BJ (cell line): ENCODE data around the gene CD6. TPM values are rescaled to one million over a fixed set of nuclear protein-coding genes. Genes with fewer than 3 reads are reported as not detected.

ENCODE experiments used
- CTCF ChIA-PET: fragments of 350-600 bp; formaldehyde crosslinking; extraction: SDS; loops from one replicate; lab custom pipeline; 2021; ENCODE audit warnings: antibody characterized with exemption, inconsistent platforms; lab: Yijun Ruan, JAX
- POLR2A ChIA-PET: fragments of 300-600 bp; sonication (Branson Sonifier 250); formaldehyde crosslinking; extraction: SDS; loops from one replicate; lab custom pipeline; 2021; ENCODE audit warnings: antibody characterized with exemption; lab: Charles Lee
- DNase-seq: peaks from one replicate; pipeline ENCODE4 v3.0.0-alpha.2; 2011; ENCODE audit warnings: low read depth
- H3K27me3 ChIP-seq: 2 replicates; pipeline ENCODE4 v1.6.0; 2011; ENCODE audit warnings: low read length; ENCODE audit not compliant: control insufficient read depth, insufficient read depth
- H3K36me3 ChIP-seq: 2 replicates; pipeline ENCODE4 v1.5.1; 2011; ENCODE audit warnings: low read length; ENCODE audit not compliant: control insufficient read depth, insufficient read depth
- H3K4me3 ChIP-seq: 2 replicates; pipeline ENCODE4 v1.5.1; 2011; ENCODE audit warnings: low read depth, mild to moderate bottlenecking, control low read depth, low read length
- CTCF ChIP-seq: IDR thresholded peaks from 2 replicates; pipeline ENCODE4 v1.5.1; 2011; ENCODE audit warnings: low read depth, mild to moderate bottlenecking, control low read depth, inconsistent platforms, low read length, moderate library complexity; ENCODE audit not compliant: insufficient read depth
- polyA plus RNA-seq: library from polyadenylated mRNA; depleted of rRNA; stranded (reverse); fragments of >200 nt; gene quantifications from 2 replicates; pipeline ENCODE4 v1.2.3, GENCODE V29; 2011

The CD6 gene
- polyA plus RNA-seq, 1 experiment, result not detected

GRCh38 chr11:60987577-60988277 is 16.2 kb downstream of the CD6 start:
- ChIA-PET CTCF (no interaction called here), POLR2A (no interaction called here)
- H3K4me3 ChIP-seq, result no peak overlapping the region
- peaks cover 8% of the 10 kb centered on the region for H3K27me3 ChIP-seq
- no peak for TF ChIP-seq CTCF
- no peak for DNase-seq
- H3K36me3 ChIP-seq, result no peaks in the 10 kb centered on the region

DNA sequence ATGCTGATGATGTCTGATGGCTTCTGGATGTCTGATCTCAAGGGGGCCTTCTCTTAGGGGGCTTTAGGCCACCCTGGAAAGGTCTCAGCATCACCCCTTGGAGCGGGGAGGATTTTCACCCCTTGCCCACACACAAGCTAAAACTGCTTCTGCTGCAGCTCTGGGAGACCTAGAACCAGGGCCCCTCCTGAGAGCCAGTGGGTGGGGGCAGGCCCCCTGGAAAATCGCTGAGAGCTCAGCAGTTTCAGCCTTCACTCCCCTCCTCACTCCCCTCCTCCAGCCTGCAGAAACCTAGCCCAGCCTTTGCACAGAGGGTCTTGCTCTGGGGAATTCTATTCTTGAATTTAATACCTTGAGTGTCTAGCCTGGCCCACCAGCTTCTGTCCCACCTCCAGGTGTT is 17.2 kb downstream of the CD6 start:
- TF ChIP-seq CTCF, result no peak
- ChIA-PET CTCF (no interaction called here), POLR2A (no interaction called here)
- no peak overlapping the region for H3K4me3 ChIP-seq
- H3K27me3 ChIP-seq, result peaks cover 10% of the 10 kb centered on the region
- no peaks in the 10 kb centered on the region for H3K36me3 ChIP-seq
- no peak for DNase-seq

DNA sequence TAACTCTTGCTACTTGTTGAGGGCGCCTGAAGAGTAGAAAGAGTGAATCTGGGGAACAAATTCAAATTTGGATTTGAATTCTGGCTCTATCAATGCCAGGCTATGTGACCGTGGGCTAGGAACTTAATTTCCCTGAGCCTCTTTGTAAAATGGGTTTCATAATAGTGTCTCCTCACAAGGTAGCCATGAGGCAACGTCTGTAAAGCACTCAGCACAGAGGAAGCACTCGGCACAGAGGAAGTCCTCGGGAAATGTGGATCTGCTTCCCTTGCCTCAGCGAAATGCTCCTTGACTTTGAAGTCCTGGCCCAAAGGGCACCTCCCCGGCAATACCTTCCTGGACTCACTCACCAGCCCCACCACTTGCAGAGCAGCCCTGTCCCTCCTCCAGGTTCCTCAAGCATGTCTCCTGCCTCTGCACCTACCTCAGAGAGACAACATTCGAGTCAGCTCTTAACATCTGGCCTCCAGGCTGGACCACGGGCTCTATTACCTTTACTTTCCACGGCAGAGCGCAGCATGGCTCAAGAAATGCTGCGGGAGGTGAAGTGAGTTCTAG is 17.7 kb downstream of the CD6 start:
- no peak for TF ChIP-seq CTCF
- no peak overlapping the region for H3K4me3 ChIP-seq
- ChIA-PET CTCF (no interaction called here), POLR2A (no interaction called here)
- no peaks in the 10 kb centered on the region for H3K36me3 ChIP-seq
- H3K27me3 ChIP-seq, result peaks cover 13% of the 10 kb centered on the region
- no peak for DNase-seq

GRCh38 chr11:60991457-60991856 is 20.0 kb downstream of the CD6 start:
- DNase-seq, result no peak
- ChIA-PET CTCF (interaction anchor here (0.9 kb wide), 1 partner anchor 21 kb away, joined by 3 read pairs; no protein-coding TSS in a partner anchor), POLR2A (no interaction called here)
- no peak for TF ChIP-seq CTCF
- H3K36me3 ChIP-seq, result no peaks in the 10 kb centered on the region
- H3K27me3 ChIP-seq, result peaks cover 15% of the 10 kb centered on the region
- H3K4me3 ChIP-seq, result no peak overlapping the region

- CTCF ChIA-PET, result no interaction called here
- POLR2A ChIA-PET, result no interaction called here
- Histone ChIP-seq H3K4me3 (no peak overlapping the region), H3K27me3 (peaks cover 16% of the 10 kb centered on the region), H3K36me3 (no peaks in the 10 kb centered on the region)
- DNase-seq, result no peak
- no peak for TF ChIP-seq CTCF
These were observed 21.4 kb downstream of the CD6 start for GRCh38 chr11:60992842-60993409.
